PC-9 (cell line): ENCODE measurements around the gene SPOP.
A peak's percentile ranks its signal among the peaks of the same experiment; 100 is the strongest.

Experiments used
- CTCF ChIP-seq: fragments of 200-600 bp; sonication (generic); conservative IDR thresholded peaks from 2 replicates; pipeline ENCODE4 v1.6.1; 2017; ENCODE audit warnings: mixed run types, antibody characterized with exemption, mild to moderate bottlenecking, moderate library complexity
- EZH2 ChIP-seq: fragments of 200-600 bp; sonication (generic); IDR thresholded peaks from 2 replicates; pipeline ENCODE4 v1.8.0; 2017; ENCODE audit warnings: antibody characterized with exemption, low read depth

GRCh38 chr17:49574945-49575678 lies 102.8 kb downstream of the SPOP start:
- TF ChIP-seq EZH2 (peak; percentile 82; the same call in 1 of the 2 replicates), CTCF (no peak)
